Measurements from ENCODE around the gene ZNF398.

Gene ZNF398

DNA sequence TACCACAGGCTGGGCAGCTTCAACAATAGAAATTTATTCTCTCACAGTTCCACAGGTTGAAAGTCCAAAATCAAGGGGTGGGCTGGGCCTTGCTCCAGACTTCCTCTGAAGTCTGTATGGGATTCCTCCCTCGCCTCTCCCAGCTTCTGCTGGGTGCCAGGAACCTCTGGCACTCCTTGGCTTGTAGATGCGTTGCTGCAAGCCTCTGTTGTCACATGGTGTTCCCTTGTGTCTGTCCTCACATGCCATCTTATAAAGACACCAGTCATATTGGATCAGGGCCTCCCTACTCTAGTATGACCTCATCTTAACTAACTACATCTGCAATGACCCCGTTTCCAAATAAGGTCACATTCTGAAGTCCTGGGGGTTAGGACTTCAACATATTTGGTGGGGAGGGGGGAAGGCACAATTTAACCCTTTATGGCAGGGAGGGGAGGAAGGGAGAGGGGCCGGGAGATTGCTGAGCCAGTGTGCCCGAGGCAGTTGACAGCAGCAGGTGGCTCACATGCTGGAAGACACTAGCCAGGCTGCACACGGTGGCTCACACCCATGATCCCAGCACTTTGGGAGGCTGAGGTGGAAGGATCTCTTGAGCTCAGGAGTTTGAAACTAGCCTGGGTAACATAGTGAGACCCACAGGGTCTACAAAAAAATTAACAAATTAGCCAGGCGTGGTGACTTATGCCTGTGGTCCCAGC lies 66.9 kb downstream of the ZNF398 start:
- no peak for TF ChIP-seq CTCF (IDR thresholded peaks at IDR 0.05; ENCODE audit: low read depth, low read length, missing control alignments)
- Histone ChIP-seq H3K27me3 (replicated peaks) (no peaks in the 10 kb centered on the region), H3K27ac (no peak overlapping the region), H3K4me3 (ENCODE audit: low read depth, low read length) (no peak overlapping the region), H3K36me3 (replicated peaks) (peaks cover 78% of the 10 kb centered on the region)
- in situ Hi-C loops (cut with HindIII; ENCODE audit: low pct_ligation_motif_present, low sequenced_read_pairs): no loop called here
- no peak for DNase-seq

DNA sequence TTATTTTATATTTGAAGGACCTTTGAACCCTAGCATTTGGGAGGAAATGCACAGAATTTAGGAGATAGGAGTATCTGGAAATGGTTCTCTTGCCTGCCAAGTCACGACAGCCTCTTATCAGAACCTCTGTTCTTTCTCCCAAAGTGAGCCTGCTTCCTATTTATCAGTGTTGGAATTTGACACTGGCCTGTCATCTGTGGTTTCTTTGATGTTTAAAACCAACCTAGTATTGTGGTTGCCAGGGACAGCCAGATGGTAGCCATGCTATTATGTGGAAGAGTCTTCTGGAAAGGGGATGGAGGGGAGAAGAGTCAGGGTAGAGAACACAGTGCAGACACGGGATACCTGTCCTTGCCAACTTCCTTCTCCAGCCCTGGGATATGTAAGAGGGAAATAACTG lies 69.1 kb downstream of the ZNF398 start:
- Histone ChIP-seq H3K4me3 (ENCODE audit: low read depth, low read length) (no peak overlapping the region), H3K36me3 (replicated peaks) (peaks cover 67% of the 10 kb centered on the region), H3K27ac (no peak overlapping the region), H3K27me3 (replicated peaks) (no peaks in the 10 kb centered on the region)
- DNase-seq: no peak
- in situ Hi-C loops (cut with HindIII; ENCODE audit: low pct_ligation_motif_present, low sequenced_read_pairs): no loop called here
- no peak for TF ChIP-seq CTCF (IDR thresholded peaks at IDR 0.05; ENCODE audit: low read depth, low read length, missing control alignments)

- in situ Hi-C loops (cut with HindIII; ENCODE audit: low pct_ligation_motif_present, low sequenced_read_pairs): no loop called here
- Histone ChIP-seq H3K27ac (no peak overlapping the region), H3K4me3 (ENCODE audit: low read depth, low read length) (no peak overlapping the region), H3K27me3 (replicated peaks) (no peaks in the 10 kb centered on the region), H3K36me3 (replicated peaks) (peaks cover 63% of the 10 kb centered on the region)
- no peak for DNase-seq
- TF ChIP-seq CTCF (IDR thresholded peaks at IDR 0.05; ENCODE audit: low read depth, low read length, missing control alignments): no peak
These were observed 70.3 kb downstream of the ZNF398 start for GRCh38 chr7:149217570-149217969.

- Histone ChIP-seq H3K27ac (no peak overlapping the region), H3K27me3 (replicated peaks) (no peaks in the 10 kb centered on the region), H3K4me3 (ENCODE audit: low read depth, low read length) (no peak overlapping the region), H3K36me3 (replicated peaks) (peaks cover 58% of the 10 kb centered on the region)
- TF ChIP-seq CTCF (IDR thresholded peaks at IDR 0.05; ENCODE audit: low read depth, low read length, missing control alignments): no peak
- no peak for DNase-seq
- in situ Hi-C loops (cut with HindIII; ENCODE audit: low pct_ligation_motif_present, low sequenced_read_pairs): no loop called here
These were observed 71.5 kb downstream of the ZNF398 start for GRCh38 chr7:149218469-149219420.

- TF ChIP-seq CTCF (IDR thresholded peaks at IDR 0.05; ENCODE audit: low read depth, low read length, missing control alignments): no peak
- Histone ChIP-seq H3K27ac (no peak overlapping the region), H3K36me3 (replicated peaks) (peaks cover 57% of the 10 kb centered on the region), H3K27me3 (replicated peaks) (no peaks in the 10 kb centered on the region), H3K4me3 (ENCODE audit: low read depth, low read length) (no peak overlapping the region)
- no peak for DNase-seq
- in situ Hi-C loops (cut with HindIII; ENCODE audit: low pct_ligation_motif_present, low sequenced_read_pairs): no loop called here
These were observed 73.3 kb downstream of the ZNF398 start for GRCh38 chr7:149220534-149220933.
